Mucosa of descending colon (tissue), 3 donors: Measurements from ENCODE around the gene GRXCR2. TPM values are rescaled to one million over a fixed set of nuclear protein-coding genes. Genes with fewer than 3 reads are reported as not detected.
"Not testable (repeated sequence)": the region's sequence is repeated elsewhere in the genome, so short reads cannot be mapped to it uniquely, and the experiment has no call there.

Experiments
- ATAC-seq: fragments of 200-7000 bp; cut with Tn5 transposase; one replicate; pipeline ENCODE4 v1.9.1; 2020; ENCODE audit warnings: mild to moderate bottlenecking, moderate library complexity
- DNase-seq, 3 donors: peaks; one replicate each; pipeline ENCODE4 v3.0.0-alpha.2; 2020
- H3K36me3 ChIP-seq: fragments of 200-600 bp; one replicate; pipeline ENCODE4 v1.8.0; 2021; ENCODE audit warnings: low read depth, mild to moderate bottlenecking
- H3K4me1 ChIP-seq: fragments of 200-600 bp; one replicate; pipeline ENCODE4 v1.8.0; 2021; ENCODE audit warnings: low read depth, mild to moderate bottlenecking
- H3K4me3 ChIP-seq: fragments of 200-600 bp; one replicate; pipeline ENCODE4 v1.8.0; 2021; ENCODE audit warnings: mild to moderate bottlenecking
- H3K9me3 ChIP-seq: fragments of 200-600 bp; one replicate; pipeline ENCODE4 v1.8.0; 2021; ENCODE audit warnings: mild to moderate bottlenecking
- intact Hi-C, 2 donors: fragments of 100-400 bp; cut with DNase I in 1 of 2; cut with micrococcal nuclease in 1 of 2; formaldehyde crosslinking; loops; one replicate each; pipeline versions ENCODE4 v1.11.0 to v1.11.1; 2022; cut with DNase I, micrococcal nuclease
- total RNA-seq, 3 donors: library from RNA; stranded (reverse); fragmentation: NEBNext Ultra II Directional in 2 of 3; extraction: Animal tissue kit (Norgen Biotek cat#: 25700) in 2 of 3; gene quantifications; one replicate each; pipeline versions ENCODE4 v1.2.1 to v1.2.4, GENCODE V29; 2021 to 2023
- TF ChIP-seq, protein P1 (sequence below): fragments of 200-600 bp; IDR thresholded peaks from one replicate; pipeline ENCODE4 v1.8.0; 2022; ENCODE audit warnings: antibody characterized with exemption, mild to moderate bottlenecking
- donor health status: DM: no; HTN: no; CAD: no; lungs with moderate emphysema.
- donor health status: DM: no; HTN: no; CAD: no.
- donor health status: DM: no; HTN: yes; CAD: no.

GRXCR2 gene
- total RNA-seq, 3 donors from 2014 or later, result not detected

GRCh38 chr5:145846081-145846480, 26.7 kb downstream of the GRXCR2 start:
- Histone ChIP-seq H3K4me3 (no peak overlapping the region), H3K36me3 (no peaks in the 10 kb centered on the region), H3K9me3 (no peaks in the 10 kb centered on the region), H3K4me1 (no peaks in the 10 kb centered on the region)
- TF ChIP-seq, protein P1, sequence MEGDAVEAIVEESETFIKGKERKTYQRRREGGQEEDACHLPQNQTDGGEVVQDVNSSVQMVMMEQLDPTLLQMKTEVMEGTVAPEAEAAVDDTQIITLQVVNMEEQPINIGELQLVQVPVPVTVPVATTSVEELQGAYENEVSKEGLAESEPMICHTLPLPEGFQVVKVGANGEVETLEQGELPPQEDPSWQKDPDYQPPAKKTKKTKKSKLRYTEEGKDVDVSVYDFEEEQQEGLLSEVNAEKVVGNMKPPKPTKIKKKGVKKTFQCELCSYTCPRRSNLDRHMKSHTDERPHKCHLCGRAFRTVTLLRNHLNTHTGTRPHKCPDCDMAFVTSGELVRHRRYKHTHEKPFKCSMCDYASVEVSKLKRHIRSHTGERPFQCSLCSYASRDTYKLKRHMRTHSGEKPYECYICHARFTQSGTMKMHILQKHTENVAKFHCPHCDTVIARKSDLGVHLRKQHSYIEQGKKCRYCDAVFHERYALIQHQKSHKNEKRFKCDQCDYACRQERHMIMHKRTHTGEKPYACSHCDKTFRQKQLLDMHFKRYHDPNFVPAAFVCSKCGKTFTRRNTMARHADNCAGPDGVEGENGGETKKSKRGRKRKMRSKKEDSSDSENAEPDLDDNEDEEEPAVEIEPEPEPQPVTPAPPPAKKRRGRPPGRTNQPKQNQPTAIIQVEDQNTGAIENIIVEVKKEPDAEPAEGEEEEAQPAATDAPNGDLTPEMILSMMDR, result no peak
- intact Hi-C loops, result no loop called here
- ATAC-seq, result no peak
- DNase-seq, result no peak

- no peaks in the 10 kb centered on the region for H3K9me3 ChIP-seq
- ATAC-seq (no peak), DNase-seq (no peak)
- TF ChIP-seq, protein P1, result no peak
- no peak overlapping the region for H3K4me3 ChIP-seq
- peaks cover 3% of the 10 kb centered on the region for H3K4me1 ChIP-seq
- intact Hi-C loops, result no loop called here
- no peaks in the 10 kb centered on the region for H3K36me3 ChIP-seq
Observed at GRCh38 chr5:145841299-145841698, 31.5 kb downstream of the GRXCR2 start.

GRCh38 chr5:145840458-145841132, 32.2 kb downstream of the GRXCR2 start:
- ATAC-seq (no peak), DNase-seq (no peak)
- peaks cover 10% of the 10 kb centered on the region for H3K4me1 ChIP-seq
- H3K4me3 ChIP-seq, result no peak overlapping the region
- intact Hi-C loops, result no loop called here
- no peaks in the 10 kb centered on the region for H3K9me3 ChIP-seq
- TF ChIP-seq, protein P1, result no peak
- no peaks in the 10 kb centered on the region for H3K36me3 ChIP-seq

DNA sequence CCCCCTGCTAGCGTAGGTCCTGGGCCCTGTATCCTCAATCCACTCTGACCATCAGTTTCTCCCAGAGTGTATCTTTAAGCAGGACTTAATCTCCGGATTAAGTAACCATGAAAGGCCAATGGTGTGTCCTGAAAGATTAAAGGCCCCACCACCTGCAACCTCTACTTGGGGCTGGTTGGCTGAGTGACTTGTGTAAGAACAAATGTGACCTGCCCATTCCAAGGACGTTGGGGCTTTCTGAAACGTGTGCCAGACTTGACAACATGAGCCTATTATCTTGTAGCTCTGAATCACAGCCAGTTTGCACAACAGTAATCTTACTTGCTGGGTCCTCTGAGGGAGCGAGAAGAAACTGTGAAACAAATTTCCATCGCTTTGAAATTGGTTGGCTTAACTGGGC, 34.5 kb downstream of the GRXCR2 start:
- H3K4me1 ChIP-seq, result peaks cover 11% of the 10 kb centered on the region
- DNase-seq (no peak), ATAC-seq (no peak)
- no peaks in the 10 kb centered on the region for H3K36me3 ChIP-seq
- intact Hi-C loops, result no loop called here
- no peaks in the 10 kb centered on the region for H3K9me3 ChIP-seq
- TF ChIP-seq, protein P1, result no peak
- H3K4me3 ChIP-seq, result no peak overlapping the region

- intact Hi-C loops, H3K4me3 ChIP-seq, H3K9me3 ChIP-seq, H3K36me3 ChIP-seq, ATAC-seq: not testable (repeated sequence)
- DNase-seq, result peak in 2 of 3 donors; percentile 34 to 44
- peaks cover 13% of the 10 kb centered on the region for H3K4me1 ChIP-seq
Observed at GRCh38 chr5:145836241-145836640, 36.6 kb downstream of the GRXCR2 start.

DNA sequence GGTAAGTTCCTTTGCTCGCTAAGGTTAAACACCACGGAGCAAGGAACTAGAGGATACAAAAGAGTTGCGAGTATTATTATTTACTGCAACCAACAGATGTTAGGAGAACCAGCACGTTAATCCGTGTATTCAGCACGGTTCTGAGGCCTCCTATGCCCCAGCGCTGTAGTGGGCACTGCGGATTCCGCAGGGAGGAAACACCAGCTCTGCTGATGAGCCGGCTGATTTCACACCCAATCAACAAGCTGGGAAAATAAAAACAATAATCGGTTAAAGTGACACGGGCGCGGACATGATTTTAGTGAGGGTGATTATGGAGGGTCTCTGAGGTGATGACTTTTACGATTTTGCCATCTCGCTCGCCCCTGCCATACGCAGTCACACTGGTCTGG, 37.0 kb downstream of the GRXCR2 start:
- intact Hi-C loops, result no loop called here
- ATAC-seq, result peak; percentile 21

More for the DNA sequence above, 37.0 kb downstream of the GRXCR2 start:
- DNase-seq, result peak; percentile 40 to 64 (median 51)
- H3K36me3 ChIP-seq, result no peaks in the 10 kb centered on the region
- peaks cover 13% of the 10 kb centered on the region for H3K4me1 ChIP-seq
- TF ChIP-seq, protein P1, result no peak
- no peaks in the 10 kb centered on the region for H3K9me3 ChIP-seq
- peak overlapping the region; percentile 55 for H3K4me3 ChIP-seq
